HG03175 (cell line): ENCODE data around the gene GNAT3.

Source experiments
- ATAC-seq: cut with Tn5 transposase; IDR thresholded peaks from one replicate; pipeline ENCODE4 v1.9.1; 2021; ENCODE audit warnings: mild to moderate bottlenecking, moderate library complexity; ENCODE audit not compliant: unreplicated experiment

GNAT3 gene

DNA sequence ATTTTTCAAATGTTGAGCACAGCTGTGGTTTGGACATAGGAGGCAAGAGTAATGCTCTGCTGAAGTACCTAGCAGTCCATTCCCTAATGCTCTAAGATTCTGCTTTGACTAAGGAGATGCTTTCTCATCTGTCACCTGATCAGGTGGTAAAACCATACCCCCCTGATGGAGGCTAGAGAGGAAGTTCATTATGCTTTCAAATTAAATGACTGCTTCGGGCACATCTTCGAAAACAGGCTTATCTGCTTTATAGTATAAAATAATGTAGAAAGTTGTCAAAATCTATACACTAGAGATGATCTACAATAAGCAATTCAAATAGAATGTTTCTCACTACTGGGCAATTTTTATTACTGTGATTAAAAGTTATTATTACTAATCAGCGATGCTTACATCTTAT lies at the start of gene GNAT3:
TSS of gene GNAT3 (minus strand) at position 101 of the 400 bp plus-strand sequence. CDS start 138 bp downstream, outside the sequence.
- no peak for ATAC-seq

DNA sequence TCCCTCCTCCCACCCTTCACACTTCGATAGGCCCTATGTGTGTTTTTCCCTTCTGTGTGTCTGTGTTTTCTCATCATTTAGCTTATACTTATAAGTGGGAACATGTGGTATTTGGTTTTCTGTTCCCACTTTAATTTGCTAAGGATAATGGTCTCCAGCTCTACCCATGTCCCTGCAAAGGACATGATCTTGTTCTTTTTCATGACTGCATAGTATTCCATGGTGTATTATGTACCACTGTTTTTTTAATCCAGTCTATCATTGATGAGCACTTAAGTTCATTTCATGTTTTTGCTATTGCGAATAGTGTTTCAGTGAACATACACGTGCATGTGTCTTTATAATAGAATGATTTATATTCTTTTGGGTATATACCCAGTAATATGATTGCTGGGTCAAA lies 46.3 kb upstream of the GNAT3 start:
- ATAC-seq, result no peak

DNA sequence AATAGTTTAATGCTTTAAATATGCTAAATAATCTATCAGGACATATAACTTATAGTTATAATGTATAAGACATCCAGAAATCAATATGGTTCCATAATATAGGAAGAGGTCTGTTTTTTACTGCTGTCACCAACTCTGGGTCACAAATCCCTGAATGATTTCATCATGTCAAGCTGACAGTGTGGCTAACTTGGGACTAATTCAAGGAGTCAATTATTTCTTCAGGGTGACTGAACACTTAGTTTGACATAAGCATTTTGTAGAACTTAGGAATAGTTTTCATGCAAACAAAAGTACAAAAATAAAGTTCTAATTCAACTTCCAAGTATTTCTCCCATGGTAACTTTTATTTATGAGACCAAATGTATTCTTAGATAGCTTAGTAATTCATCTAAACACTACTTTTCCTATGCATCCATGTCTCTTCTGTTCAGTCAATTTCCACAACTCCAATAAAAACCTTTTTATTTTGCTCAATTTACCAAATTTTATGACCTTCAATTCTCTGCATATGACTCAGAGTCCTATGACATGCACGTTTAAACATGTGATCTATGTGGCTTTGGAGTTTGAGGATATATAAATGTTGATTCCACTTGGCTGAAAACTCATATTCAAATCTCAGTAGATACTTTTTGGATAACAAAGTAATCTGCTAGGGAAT lies 40.3 kb upstream of the GNAT3 start:
- no peak for ATAC-seq

DNA sequence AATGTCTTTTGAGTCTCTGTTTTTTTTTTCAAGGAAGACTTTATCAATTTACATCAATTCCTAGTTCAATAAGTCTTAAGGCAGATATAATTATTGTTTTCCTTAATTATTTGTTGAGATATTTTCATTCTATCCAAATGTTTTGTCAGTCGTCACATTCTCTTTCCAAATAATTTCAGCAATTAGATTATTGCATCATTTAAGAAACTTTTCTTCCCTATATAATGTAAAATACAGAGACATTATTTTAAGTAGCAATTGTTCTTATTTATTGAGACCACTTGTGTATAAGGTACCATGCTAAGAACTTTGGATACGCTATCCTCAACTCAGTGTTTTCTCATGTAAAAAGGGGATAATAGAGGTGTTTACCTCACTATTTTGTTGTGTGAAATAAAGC lies 38.1 kb upstream of the GNAT3 start:
- no peak for ATAC-seq

DNA sequence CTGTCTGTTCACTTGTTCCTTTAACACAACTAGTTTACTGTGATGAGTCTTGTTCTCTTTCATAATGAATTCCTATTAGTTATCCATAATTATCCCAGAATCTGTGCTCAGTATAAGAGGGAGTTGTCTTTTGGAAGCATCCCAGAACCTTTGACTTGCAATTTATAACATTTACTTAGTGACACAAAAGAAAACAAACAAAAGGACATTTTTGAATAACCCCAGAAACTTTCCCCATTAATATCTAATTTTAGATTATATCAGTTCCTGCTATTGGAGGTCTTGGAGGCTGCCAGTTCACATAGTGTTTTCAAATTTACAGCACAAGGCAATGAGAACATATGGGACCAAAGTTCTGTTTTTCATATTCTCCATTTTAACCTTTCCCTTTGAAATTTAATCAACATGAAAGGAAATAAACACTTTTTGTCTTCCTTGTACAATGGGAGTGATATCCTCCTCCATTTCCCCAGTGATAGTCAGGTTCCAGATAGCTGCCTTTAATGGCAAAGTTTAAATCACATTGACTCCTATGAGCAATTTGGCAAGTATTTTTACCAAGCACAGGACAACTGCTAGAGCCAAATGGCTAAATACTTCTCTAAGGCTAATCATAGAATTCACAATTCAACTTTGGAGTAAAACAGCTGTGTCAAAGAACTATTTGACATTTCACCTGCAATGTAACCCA lies 37.1 kb upstream of the GNAT3 start:
- no peak for ATAC-seq

DNA sequence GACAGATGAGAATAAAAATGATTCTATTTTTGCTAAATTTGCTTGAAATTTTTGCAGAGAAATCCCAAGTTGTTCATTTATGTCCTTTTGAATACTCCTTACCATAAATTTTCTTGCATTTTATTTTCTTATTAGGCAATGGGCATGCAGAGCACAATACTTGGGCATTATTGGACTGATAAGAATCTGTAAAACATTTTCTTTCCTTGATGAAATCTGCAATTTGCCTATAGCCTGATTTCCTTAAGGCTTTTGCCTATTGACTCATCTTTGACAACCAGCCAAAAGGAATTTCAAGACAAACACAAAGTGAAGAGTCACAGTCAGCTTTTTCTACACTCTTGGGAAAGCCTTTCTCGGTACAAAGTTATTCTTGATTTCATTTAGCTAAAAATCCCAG lies 30.5 kb upstream of the GNAT3 start:
- no peak for ATAC-seq

DNA sequence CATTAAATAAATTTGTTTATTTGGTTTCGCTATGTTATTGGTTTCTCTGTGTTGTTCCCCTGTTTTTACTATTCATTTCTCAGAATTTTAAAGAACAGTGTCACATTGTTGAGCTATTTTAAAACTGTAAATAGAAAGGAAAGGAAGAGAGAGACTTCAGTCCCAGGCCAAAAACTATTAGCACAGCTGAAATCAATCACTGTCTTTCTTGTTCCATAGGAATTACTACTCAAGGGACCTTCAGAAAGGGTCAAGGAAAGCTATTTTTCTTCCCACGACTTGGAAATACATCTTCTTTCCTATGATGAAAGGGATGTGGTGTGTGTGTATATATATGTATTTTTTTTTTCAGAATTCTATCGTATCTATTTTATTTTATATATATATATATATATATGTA lies 29.0 kb upstream of the GNAT3 start:
- no peak for ATAC-seq

DNA sequence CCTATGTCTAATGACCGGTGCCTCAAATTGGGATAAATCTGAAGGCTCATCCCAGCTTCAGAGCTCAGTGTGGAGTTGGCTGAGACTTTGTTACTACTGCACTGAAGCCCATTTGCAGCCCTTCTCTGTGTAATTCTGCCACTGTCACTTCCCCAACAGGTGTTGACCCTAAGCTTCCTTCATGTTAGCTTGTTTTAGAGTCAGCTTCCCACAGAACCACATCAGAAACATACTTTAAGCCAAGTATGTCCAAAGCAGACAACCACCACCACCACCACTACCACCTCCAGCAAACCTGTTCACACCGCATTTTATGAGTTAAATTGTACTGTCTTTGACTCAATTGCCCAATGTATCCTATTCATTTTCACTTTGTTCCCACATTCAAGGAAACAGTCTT lies 25.2 kb upstream of the GNAT3 start:
- no peak for ATAC-seq

DNA sequence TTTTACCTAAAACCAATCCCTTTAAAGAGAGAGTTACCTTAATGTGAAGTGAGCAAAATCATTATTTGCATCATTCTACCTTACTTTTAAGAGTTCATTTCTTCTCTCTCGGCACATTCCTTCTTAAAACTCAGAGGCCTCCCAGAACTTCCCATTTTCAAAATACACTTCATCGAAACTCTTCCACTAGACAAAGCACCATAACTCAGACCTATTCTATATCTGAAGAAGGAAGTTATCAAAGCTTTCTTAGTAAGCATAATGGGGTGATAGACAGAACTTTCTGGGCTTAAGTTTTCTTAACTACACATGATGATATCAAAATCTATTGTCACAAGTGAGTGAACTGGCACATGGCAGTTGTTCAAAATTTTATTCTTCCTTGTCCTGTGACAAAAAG lies 24.6 kb upstream of the GNAT3 start:
- ATAC-seq, result no peak

DNA sequence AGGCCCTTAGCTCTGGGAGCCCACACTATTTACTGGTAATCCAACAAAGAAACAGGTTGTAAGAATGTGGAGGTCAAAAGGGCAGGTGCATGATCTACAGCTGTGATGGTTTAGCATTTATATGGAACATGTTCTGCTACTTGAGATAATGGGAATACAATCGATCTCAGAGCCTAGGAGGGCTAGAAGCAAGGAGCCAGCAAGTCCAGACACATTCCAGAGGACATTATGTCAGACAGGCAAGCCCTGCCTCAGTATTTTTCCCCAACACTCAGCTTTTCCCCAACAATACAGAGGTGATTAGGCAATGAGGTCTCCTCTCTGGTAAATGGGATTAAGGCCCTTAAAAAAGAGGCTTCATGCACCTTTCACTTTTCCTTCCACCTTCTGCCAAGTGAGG lies 21.4 kb upstream of the GNAT3 start:
- no peak for ATAC-seq

DNA sequence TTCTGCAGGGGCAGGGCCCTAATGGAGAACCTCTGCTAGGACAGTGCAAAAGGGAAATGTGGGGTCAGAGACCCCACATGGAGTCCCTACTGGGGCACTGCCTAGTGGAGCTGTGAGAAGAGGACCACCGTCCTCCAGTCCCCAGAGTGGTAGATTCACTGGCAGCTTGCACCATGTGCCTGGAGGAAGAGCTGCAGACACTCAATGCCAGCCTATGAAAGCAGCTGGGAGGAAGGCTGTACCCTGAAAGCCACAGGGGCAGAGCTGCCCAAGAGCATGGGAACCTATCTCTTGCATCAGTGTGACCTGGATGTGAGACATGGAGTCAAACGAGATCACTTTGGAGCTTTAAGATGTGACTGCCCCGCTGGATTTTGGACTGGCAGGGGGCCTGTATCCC lies 20.3 kb upstream of the GNAT3 start:
- no peak for ATAC-seq

DNA sequence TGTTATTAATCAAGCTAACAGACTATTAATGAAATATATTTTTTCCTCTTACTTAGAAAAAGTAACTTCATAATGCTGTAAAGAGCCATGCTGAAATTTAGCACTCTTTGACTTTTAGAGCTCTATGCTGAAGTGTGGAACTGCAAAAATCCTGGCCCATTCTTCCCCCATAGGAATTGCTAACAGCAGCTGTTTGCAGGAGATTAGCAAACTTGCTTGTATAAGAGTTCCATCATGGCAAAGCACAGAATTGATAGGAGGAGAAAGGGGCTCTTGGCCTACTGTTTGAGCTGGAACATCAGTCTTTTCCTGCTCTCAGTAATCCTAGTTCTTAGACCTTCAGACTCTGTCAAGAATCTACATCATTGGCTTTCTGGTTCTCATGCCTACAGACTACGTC lies 18.3 kb upstream of the GNAT3 start:
- ATAC-seq, result no peak

DNA sequence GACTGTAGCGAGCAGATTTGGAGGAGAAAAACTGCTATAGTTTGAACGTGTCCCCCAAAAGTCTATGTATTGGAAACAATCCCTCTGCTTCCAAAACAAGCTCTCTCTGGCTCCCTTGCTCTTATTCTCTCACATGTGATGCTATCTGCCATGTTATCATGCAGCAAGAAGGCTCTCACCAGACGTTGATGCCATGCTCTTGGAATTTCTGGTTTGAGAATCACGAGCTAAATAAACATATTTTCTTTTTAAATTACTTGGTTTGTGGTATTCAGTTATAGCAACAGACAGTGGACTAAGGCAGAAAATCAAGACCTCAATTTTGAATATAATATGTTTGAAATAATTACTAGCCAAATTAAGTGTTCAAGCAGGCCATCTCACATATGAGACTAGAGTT lies 17.5 kb upstream of the GNAT3 start:
- no peak for ATAC-seq

DNA sequence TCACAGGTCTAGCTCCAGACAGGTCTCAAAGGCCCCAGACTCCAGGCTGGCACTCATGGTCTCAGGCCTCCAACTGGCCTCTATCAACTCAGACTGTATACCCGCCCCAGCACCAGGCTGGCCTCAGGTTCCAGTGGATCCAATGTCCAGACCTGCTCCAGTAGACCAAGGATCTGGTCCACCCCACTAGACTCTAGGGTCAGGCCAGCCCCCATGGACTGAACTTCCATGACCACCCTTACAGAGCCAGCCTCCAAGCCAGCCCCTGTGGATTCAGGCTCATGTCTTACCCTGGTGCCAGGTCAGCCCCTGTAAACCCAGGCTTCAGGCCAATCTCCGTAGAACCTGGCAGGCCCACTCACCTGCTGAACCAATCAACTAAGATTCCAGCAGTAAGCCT lies 16.8 kb upstream of the GNAT3 start:
- ATAC-seq, result no peak

DNA sequence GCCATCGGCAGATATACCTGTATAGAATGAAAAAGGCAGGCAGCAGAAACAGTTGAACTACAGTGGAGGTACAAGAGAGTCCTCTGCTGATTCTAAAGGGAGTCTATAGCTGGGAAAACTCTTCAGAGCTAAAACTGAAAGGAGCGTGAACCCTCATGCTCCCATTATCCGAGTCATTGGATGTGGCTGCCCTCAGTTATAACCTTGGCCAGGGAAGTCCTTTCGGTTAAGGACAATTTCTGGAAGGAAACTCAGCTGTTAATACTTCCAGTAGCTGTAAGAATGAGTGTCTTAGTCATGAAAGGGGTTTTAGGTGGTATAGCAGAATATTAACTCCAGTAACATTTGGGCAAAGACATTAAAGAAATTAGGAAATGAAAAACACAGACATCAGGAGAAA lies 14.6 kb upstream of the GNAT3 start:
- no peak for ATAC-seq

DNA sequence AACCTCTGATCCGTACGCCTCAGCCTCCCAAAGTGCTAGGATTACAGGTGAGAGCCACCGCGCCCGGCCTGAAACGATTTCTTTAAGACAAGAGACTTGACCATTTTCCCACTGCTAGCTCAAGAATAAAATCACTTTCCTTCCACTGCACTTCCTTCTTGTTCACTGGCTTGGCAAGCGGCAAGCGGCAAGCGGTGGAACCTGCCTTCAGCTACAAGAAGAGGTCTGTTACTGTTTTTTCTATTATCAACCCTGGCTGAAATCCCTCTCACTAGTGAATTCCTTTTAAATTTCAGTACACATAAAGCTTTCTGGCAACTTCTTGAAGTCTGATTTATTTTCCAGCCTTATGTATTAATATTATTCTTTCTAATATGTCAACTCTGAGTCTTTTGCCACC lies 12.8 kb upstream of the GNAT3 start:
- no peak for ATAC-seq

DNA sequence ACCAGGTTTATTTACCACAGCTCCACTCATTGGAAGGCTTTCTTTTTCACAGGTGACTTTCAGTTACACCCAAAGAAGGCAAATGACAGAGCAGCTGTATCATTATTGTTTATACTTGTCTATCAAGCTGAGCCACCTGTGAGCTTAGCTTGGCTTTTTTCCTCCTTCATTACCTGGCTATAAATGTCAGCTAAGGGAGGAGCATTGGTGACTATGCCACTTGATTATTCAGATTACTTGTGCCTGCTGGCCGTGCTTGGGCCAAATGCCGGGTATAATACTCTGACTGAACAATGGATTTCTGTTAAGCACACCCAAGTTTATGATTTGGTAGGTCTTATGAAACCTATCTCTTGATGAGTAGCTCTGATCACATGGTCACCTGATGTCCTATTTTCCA lies 9.9 kb upstream of the GNAT3 start:
- no peak for ATAC-seq

DNA sequence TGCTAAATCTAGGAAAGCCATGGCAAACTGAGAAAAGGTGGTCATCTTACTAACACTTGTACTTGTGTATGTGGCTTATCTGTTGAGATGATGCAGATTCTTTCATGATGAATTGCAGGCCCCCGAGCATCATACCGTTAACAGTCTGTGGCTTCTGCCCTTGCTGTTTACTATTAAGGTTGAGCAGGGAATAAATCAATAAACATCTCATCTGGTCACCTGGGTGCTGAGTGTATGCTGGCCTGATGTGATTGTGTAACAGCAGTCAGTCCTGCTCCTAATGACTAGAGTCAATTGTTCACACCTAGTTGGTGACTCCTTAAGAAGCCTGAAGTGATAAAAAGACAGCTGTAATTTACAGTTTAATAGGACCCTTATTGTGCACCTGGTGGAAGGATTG lies 8.3 kb upstream of the GNAT3 start:
- ATAC-seq, result no peak

DNA sequence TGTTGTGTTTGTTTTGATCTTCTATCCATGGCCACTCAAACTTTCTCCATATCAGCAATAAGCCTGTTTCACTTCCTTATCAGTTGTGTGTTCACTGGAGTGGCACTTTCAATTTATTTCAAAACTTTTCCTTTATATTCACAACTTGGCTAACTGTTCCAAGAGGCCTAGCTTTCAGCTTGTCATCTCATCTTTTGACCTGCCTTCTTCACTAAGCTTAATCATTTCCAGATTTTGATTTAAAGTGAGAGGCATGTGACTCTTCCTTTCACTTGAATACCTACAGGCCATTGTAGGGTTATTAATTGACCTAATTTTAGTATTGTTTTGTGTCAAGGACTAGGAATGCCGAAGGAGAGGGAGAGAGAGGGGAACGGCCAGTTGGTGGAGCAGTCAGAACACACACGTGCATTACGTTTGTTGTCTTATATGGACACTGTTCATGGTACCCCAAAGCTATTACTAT lies 5.5 kb upstream of the GNAT3 start:
- ATAC-seq, result no peak

DNA sequence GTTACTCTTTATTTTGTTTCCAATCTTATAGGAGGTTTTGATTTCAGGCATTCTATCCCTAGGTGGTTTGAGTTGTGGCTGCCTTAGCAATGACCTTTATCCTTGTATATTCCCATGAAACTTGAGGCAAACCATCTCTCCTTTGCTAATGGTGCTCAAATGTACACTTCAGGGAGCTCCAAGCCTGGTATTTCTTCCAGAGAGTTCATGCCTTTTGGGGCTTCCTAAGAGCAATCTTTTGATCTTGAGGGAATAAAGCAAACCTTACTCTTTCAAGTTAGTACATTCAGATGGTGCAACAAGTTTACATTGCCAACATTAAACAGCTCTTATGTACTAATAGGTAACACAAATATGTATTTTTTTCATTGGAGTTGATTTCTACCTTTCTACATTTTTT lies 3.4 kb upstream of the GNAT3 start:
- ATAC-seq, result no peak

DNA sequence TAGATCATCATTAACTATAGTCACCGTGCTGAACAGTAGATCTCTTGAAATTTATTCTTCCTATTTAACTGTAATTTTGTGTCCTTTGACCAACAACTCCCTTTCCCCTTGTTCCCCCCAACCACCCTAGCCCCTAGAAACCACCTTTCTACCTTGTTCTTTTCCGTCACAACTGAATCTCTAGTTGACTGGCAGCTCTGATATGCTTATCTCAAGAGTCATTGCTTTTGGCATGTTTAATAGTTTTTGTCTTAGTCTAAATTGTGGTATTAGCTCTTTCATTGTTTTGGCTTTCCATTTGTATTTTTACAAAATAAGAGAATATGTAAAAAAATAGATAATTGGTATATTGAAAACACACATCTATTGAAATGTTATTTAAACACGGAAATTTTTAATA lies 1.8 kb downstream of the GNAT3 start:
- ATAC-seq, result no peak

DNA sequence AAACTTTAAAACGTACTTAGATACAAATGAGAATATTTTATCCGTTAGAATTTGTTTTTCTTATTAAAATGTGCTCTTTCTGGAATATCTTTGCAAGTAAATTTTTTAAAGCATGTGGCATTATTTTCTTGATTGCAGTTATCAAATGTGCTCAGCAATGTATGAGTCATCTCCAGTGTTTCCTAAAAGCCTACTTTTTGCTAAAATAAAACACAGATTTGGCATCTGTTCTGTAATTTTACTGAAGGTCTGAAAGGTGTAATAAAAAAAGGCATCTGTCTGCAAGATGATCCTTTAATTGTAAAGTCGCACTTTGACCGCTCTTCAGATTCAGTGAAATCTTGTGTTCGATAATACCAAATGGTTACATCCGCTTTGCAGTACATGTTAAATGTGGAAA lies 3.4 kb downstream of the GNAT3 start:
- ATAC-seq, result no peak
